ENCODE results near the gene CRYL1.

DNA sequence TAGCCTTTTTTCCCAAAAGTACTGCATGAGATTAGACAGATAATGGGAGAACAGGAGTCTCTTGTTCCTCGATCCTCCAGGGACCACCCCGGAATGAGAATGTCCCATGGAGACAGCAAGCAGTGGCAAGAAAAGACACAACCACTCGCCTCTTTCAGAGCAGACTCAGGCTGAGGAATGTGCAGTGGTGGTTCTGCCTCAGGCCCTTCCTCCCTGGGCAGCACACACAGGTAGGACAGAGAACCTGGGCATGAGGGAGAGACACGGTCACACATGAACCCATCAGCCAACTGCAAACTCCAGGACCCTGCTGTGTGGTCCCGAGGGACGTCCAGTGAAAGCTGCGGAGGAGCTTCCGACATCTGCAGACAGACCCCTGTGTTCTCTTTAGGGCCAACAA lies 31.0 kb downstream of the CRYL1 start:
- TF ChIP-seq, protein P1, sequence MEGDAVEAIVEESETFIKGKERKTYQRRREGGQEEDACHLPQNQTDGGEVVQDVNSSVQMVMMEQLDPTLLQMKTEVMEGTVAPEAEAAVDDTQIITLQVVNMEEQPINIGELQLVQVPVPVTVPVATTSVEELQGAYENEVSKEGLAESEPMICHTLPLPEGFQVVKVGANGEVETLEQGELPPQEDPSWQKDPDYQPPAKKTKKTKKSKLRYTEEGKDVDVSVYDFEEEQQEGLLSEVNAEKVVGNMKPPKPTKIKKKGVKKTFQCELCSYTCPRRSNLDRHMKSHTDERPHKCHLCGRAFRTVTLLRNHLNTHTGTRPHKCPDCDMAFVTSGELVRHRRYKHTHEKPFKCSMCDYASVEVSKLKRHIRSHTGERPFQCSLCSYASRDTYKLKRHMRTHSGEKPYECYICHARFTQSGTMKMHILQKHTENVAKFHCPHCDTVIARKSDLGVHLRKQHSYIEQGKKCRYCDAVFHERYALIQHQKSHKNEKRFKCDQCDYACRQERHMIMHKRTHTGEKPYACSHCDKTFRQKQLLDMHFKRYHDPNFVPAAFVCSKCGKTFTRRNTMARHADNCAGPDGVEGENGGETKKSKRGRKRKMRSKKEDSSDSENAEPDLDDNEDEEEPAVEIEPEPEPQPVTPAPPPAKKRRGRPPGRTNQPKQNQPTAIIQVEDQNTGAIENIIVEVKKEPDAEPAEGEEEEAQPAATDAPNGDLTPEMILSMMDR (IDR thresholded peaks at IDR 0.05): no peak
- TF ChIP-seq EZH2phosphoT487 (IDR thresholded peaks at IDR 0.05) (no peak), EZH2 (IDR thresholded peaks at IDR 0.05) (no peak)

All from neural progenitor cell (in vitro differentiated cells).